Limb (tissue), 2 donors: ENCODE results near the gene PRPSAP2.

Experiments
- DNase-seq, 2 donors: peaks; one replicate each; pipeline ENCODE4 v3.0.0-alpha.2; 2016; ENCODE audit errors: extremely low spot score in 2 of 2

PRPSAP2 gene

DNA sequence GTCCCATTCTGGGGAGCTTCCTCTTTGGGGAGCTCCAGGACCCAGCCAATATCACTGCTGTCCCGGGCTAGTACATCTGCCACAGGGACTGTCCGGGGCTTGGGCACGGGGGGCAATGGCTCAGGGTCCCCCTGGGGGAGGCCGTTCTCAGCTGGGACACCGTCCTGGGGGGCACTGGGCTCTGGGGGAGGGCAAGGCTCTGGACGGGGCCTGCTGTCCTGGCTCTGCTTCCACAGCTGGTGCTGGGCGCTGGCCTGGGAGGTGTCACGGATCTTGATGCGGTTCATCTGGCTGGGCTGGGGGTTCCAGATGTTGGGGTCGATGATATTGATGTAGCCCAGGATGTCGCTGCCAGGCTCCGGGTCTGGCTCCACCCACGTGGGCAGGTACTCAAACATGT lies 120.1 kb downstream of the PRPSAP2 start:
- no peak for DNase-seq

DNA sequence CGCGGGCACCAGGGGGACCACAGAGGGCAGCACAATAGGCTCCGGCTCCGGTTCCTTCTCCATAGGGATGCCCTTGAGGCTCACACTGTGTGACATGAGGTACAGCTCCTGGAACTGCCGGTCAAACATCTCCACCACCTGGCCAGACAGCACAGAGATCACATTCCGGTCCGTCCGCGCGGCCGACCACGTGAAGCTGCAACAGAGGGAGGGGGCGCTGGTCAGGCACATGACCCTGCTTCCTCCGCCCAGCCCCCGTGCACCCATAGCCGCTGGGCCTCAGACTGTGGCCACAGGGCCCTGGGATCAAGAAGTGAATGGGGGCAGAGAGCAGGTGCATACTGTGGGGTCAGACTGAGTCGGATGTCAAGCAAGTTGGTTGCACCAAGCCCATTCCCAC lies 120.7 kb downstream of the PRPSAP2 start:
- DNase-seq, result no peak
